Fibroblast of lung (primary cell): Measurements from ENCODE around the gene SERTAD2. TPM values are rescaled to one million over a fixed set of nuclear protein-coding genes. Genes with fewer than 3 reads are reported as not detected.

Source experiments
- DNase-seq, 2 donors: peaks; one replicate each; pipeline versions ENCODE4 v3.0.0 to v3.0.0-alpha.2; 2010; ENCODE audit warnings: low read depth in 2 of 2
- H2AFZ ChIP-seq: 2 replicates; pipeline ENCODE4 v1.5.1; 2012; ENCODE audit warnings: low read length, control low read depth, inconsistent platforms
- H3K27ac ChIP-seq: 2 replicates; pipeline ENCODE4 v1.5.1; 2011; ENCODE audit warnings: low read length, control low read depth; ENCODE audit not compliant: insufficient read depth
- H3K27me3 ChIP-seq: 2 replicates; pipeline ENCODE4 v1.5.1; 2011; ENCODE audit warnings: mild to moderate bottlenecking, low read length; ENCODE audit not compliant: control insufficient read depth, insufficient read depth
- H3K36me3 ChIP-seq: 2 replicates; pipeline ENCODE4 v1.5.1; 2011; ENCODE audit warnings: low read length; ENCODE audit not compliant: control insufficient read depth, insufficient read depth
- H3K4me1 ChIP-seq: 2 replicates; pipeline ENCODE4 v1.5.1; 2011; ENCODE audit warnings: low read length; ENCODE audit not compliant: control insufficient read depth, insufficient read depth; ENCODE audit errors: extremely low read depth
- H3K4me2 ChIP-seq: 2 replicates; pipeline ENCODE4 v1.5.1; 2011; ENCODE audit warnings: low read length, control low read depth; ENCODE audit not compliant: insufficient read depth; ENCODE audit errors: extremely low read depth
- H3K4me3 ChIP-seq, 4 experiments: fragments of 200-600 bp in 1 of 4; sonication (generic) in 1 of 4; replicated peaks in 1 of 4; 2 replicates each; pipeline ENCODE4 v1.5.1; 2011 to 2016; ENCODE audit warnings: low read length in 4 of 4, low read depth in 3 of 4, mild to moderate bottlenecking in 3 of 4, control low read depth in 2 of 4, inconsistent platforms in 1 of 4, mixed read lengths in 1 of 4; ENCODE audit not compliant: insufficient read depth in 1 of 4; ENCODE audit errors: control extremely low read depth in 1 of 4
- H3K79me2 ChIP-seq: 2 replicates; pipeline ENCODE4 v1.5.1; 2012; ENCODE audit warnings: mild to moderate bottlenecking, low read length, inconsistent platforms; ENCODE audit not compliant: control insufficient read depth, insufficient read depth
- H3K9ac ChIP-seq: 2 replicates; pipeline ENCODE4 v1.5.1; 2011; ENCODE audit warnings: mild to moderate bottlenecking, low read length, control low read depth; ENCODE audit not compliant: insufficient read depth
- H3K9me3 ChIP-seq: 2 replicates; pipeline ENCODE4 v1.5.1; 2012; ENCODE audit warnings: low read depth, low read length; ENCODE audit not compliant: control insufficient read depth, insufficient read depth
- H4K20me1 ChIP-seq: 2 replicates; pipeline ENCODE4 v1.5.1; 2011; ENCODE audit warnings: low read length; ENCODE audit not compliant: control insufficient read depth, insufficient read depth; ENCODE audit errors: extremely low read depth
- EZH2 ChIP-seq: IDR thresholded peaks from 2 replicates; pipeline ENCODE4 v1.5.1; 2012; ENCODE audit warnings: low read length, control low read depth, mild to moderate bottlenecking; ENCODE audit errors: missing control alignments
- polyA minus RNA-seq: library from RNA; depleted of rRNA, polyadenylated mRNA; stranded (reverse); fragments of >200 nt; gene quantifications from 2 replicates; pipeline ENCODE4 v1.2.3, GENCODE V29; 2011; ENCODE audit warnings: low replicate concordance
- polyA plus RNA-seq, 2 donors: library from polyadenylated mRNA; depleted of rRNA in 1 of 2; stranded (reverse) in 1 of 2; unstranded in 1 of 2; fragments of >200 nt; gene quantifications; 2 replicates each; pipeline ENCODE4 v1.2.1, GENCODE V29; 2011 to 2012; ENCODE audit warnings: missing spikeins in 1 of 2
- total RNA-seq: library from RNA; depleted of rRNA; stranded (reverse); fragments of >200 nt; gene quantifications from 2 replicates; pipeline ENCODE4 v1.2.1, GENCODE V29; 2014
- TF ChIP-seq, protein P1 (sequence below), 2 donors: IDR thresholded peaks in 1 of 2; conservative IDR thresholded peaks in 1 of 2; 1 replicate in 1 of 2; 2 replicates in 1 of 2; pipeline ENCODE4 v1.5.1; 2011 to 2012; ENCODE audit warnings: low read length in 2 of 2, control low read depth in 1 of 2, inconsistent platforms in 1 of 2, low read depth in 1 of 2, mild to moderate bottlenecking in 1 of 2

SERTAD2 gene, protein sequence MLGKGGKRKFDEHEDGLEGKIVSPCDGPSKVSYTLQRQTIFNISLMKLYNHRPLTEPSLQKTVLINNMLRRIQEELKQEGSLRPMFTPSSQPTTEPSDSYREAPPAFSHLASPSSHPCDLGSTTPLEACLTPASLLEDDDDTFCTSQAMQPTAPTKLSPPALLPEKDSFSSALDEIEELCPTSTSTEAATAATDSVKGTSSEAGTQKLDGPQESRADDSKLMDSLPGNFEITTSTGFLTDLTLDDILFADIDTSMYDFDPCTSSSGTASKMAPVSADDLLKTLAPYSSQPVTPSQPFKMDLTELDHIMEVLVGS
- total RNA-seq (8.0 and 15.2 TPM in 2 replicates), polyA plus RNA-seq (16.5 and 20.7 TPM in 2 replicates), polyA minus RNA-seq (12.3 and 14.1 TPM in 2 replicates)
- 17.3 and 17.4 TPM in 2 replicates for polyA plus RNA-seq (2012)

DNA sequence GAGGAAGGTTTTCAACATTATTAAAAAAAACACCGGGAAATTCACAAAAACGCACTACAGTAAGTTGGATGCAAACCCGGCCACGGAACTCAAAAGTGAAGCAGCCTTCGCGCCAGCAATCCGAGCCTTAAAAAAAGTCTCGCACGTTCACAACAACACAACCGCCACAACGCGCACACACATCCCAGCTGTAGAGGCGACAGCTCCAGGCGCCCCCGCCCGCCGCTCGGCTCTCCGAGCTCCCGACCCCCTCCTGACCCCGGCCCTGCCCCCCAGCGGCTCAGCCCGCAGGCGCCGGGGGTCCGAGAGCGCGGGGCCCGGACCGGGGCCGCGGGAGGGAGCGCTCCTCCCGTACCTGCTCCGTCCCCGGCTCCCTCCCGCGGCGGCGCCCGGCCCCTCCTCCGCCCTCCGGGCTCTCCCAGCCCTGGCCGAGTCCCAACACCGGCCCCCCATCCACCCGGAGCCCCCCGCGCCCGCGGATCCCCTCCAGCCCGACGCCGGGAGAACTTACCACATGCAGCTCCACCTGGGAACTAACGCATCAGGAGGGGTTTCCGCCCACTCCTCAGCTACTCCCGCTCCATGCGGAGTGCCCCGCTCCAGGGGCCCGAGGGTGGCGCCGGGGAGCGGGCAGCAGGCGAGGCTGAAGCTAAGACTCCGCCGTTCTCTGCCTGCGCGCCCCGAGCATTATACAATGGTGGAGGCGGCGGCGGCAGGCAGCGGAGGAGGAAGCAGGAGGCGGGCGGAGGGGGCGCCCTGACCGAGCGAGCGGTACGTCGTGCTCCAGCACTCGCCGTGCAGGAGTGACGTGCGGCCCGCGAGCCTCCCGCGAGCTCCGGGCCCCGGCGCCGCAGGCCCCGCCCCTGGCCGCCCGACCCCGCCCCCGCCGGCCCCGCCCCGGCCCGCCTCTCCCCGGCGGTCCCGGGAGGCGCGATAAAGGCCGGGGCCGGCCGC lies at the start of gene SERTAD2:
TSS of gene SERTAD2 (minus strand) at position 805 of the 954 bp plus-strand sequence. CDS start 17,042 bp downstream, outside the sequence.
- Histone ChIP-seq H4K20me1 (no peaks in the 10 kb centered on the region), H3K4me3 (peak within 1 kb of the TSS; percentile 77 to 92 (median 88)), H3K9ac (peak within 1 kb of the TSS; percentile 95), H3K4me2 (peak within 1 kb of the TSS; percentile 100), H3K4me1 (peaks cover 16% of the 10 kb centered on the region), H3K79me2 (peaks cover 47% of the 10 kb centered on the region), H3K36me3 (no peaks in the 10 kb centered on the region), H3K9me3 (no peaks in the 10 kb centered on the region), H3K27ac (peak within 1 kb of the TSS; percentile 90), H3K27me3 (no peaks in the 10 kb centered on the region), H2AFZ (peak within 1 kb of the TSS; percentile 39)
- DNase-seq: peak; percentile 85 to 86
- TF ChIP-seq EZH2: no peak
- TF ChIP-seq, protein P1, sequence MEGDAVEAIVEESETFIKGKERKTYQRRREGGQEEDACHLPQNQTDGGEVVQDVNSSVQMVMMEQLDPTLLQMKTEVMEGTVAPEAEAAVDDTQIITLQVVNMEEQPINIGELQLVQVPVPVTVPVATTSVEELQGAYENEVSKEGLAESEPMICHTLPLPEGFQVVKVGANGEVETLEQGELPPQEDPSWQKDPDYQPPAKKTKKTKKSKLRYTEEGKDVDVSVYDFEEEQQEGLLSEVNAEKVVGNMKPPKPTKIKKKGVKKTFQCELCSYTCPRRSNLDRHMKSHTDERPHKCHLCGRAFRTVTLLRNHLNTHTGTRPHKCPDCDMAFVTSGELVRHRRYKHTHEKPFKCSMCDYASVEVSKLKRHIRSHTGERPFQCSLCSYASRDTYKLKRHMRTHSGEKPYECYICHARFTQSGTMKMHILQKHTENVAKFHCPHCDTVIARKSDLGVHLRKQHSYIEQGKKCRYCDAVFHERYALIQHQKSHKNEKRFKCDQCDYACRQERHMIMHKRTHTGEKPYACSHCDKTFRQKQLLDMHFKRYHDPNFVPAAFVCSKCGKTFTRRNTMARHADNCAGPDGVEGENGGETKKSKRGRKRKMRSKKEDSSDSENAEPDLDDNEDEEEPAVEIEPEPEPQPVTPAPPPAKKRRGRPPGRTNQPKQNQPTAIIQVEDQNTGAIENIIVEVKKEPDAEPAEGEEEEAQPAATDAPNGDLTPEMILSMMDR (conservative IDR thresholded peaks at IDR 0.05 in 1 of 2, IDR thresholded peaks at IDR 0.05 in 1 of 2; ENCODE audit: low read depth in 1 of 2, low read length in 2 of 2): no peak

GRCh38 chr2:64700133-64700809 lies 46.6 kb upstream of the SERTAD2 start:
- H3K36me3 ChIP-seq: no peaks in the 10 kb centered on the region
- H3K4me2 ChIP-seq: no peak overlapping the region
- H3K4me3 ChIP-seq: no peak overlapping the region
- no peak overlapping the region for H3K9ac ChIP-seq
- no peaks in the 10 kb centered on the region for H4K20me1 ChIP-seq
- peaks cover 2% of the 10 kb centered on the region for H3K4me1 ChIP-seq
- DNase-seq: peak in 1 of 2 donors; percentile 33
- no peaks in the 10 kb centered on the region for H3K27me3 ChIP-seq
- H2AFZ ChIP-seq: no peak overlapping the region
- H3K9me3 ChIP-seq: no peaks in the 10 kb centered on the region
- no peak for TF ChIP-seq EZH2
- TF ChIP-seq, protein P1 (conservative IDR thresholded peaks at IDR 0.05 in 1 of 2, IDR thresholded peaks at IDR 0.05 in 1 of 2; ENCODE audit: low read depth in 1 of 2, low read length in 2 of 2): no peak
- H3K27ac ChIP-seq: no peak overlapping the region
- no peaks in the 10 kb centered on the region for H3K79me2 ChIP-seq
